ENCODE data around the gene SMARCA2.

SMARCA2 gene

DNA sequence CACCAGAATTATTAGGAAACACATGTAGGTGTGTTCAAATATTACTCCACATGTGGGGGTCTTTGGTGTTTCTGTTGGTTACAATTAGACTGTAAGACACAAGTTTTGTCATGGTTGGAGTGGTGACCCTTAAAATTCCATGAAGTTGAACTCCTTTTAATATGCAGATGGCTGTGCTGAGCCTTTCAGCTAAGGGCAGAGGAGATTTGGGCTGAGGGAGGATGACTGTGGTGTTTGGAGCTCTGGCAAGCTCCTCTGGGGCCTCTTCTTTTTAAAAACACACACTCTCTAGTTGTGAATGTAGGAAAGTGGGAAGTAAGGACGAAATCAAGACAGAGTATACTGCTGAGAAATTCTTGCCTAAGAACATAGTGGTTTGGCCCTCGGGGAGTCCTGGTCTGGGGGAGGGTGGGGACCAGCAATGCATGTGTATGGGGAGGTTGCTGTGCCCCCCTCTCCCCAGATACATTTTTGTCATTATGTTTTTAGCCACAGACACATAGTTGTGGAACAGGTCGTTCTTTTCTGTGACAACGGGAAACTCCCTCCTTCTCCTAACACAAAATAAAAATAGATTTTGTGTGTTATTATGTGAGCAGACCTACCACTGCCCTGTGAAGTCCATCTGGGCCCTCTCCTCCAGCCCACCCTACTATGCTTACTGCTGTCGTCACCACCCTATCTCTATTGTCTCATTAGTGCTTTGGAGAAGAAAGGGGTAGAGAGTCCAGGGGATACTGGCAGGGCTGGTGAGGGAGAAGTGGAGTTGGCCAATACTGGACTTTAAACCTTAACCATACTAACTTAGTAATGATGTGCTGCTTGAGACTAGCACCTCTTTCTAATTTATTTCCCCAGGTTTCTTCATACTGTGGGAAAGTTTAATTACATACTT lies 10.0 kb downstream of the SMARCA2 start:
- WGBS (ENCODE audit: extremely low coverage, insufficient coverage, insufficient read length), result no CpG with 5 or more reads among the region's 5 CpGs
- H3K23ac ChIP-seq (ENCODE audit: low read length), result no peak overlapping the region

DNA sequence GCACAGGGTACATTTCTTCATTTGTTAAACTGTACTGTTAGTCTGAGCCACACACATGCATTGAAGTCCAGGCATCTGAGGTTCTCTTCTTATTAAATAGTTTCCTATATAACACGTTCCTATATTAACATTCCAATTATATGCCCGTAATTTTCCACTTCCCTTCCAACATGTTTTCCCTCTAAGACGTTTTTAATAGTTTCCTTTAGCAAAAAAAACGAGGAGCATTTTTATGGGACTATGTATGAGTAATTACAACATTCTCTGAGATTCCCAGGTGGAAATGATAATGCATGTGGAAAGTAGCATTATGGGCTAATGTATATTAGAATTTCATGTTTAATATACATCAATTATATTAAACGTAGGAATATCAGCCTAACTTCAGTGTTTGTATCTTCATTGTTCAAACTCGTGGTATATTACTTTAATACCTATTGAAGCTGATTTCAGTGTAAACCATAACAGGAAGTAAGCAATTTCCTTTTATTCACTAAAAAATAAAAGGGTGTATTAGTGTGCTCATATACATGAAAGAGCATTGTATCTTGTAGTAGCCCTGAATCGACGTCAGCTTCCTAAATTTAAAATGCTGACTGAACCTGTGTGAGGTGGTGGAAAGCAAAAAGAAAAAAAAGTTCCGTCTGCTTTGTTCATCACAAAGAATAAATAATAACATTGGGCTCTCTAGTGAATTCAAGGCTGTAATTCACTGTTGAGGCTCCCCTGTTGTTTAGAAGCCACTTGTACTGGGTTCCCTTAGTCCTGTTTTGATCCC lies 11.3 kb downstream of the SMARCA2 start:
- no peak for DNase-seq
- WGBS (ENCODE audit: extremely low coverage, insufficient coverage, insufficient read length), result 100% methylated on average over 3 of the region's 9 CpGs
- Histone ChIP-seq H3K27ac (ENCODE audit: low read depth, low read length) (no peak overlapping the region), H2AK5ac (ENCODE audit: low read length) (no peak overlapping the region), H3K23ac (ENCODE audit: low read length) (no peak overlapping the region), H4K12ac (ENCODE audit: low read depth, low read length) (no peak overlapping the region), H3K14ac (ENCODE audit: low read length) (no peak overlapping the region), H3K79me1 (ENCODE audit: low read length) (peaks cover 12% of the 10 kb centered on the region), H2BK12ac (ENCODE audit: low read length) (no peak overlapping the region), H2BK120ac (ENCODE audit: insufficient read depth, low read length, poor library complexity) (no peak overlapping the region), H3K4me1 (ENCODE audit: control insufficient read depth in 1 of 2, insufficient read depth in 2 of 2, low read length in 2 of 2) (peaks cover 24 to 35% of the 10 kb centered on the region in 2 experiments), H2AFZ (ENCODE audit: insufficient read depth, low read length, poor library complexity) (no peak overlapping the region), H3K4ac (ENCODE audit: low read depth, low read length) (peak overlapping the region; percentile 93), H3K9me3 (ENCODE audit: insufficient read depth, low read depth, low read length) (no peaks in the 10 kb centered on the region), H4K91ac (ENCODE audit: low read depth, low read length) (peak overlapping the region; percentile 43), H3K9ac (ENCODE audit: low read length) (no peak overlapping the region), H3K27me3 (ENCODE audit: insufficient read depth, low read length) (no peaks in the 10 kb centered on the region), H2BK5ac (ENCODE audit: low read depth, low read length, poor library complexity) (no peak overlapping the region), H4K8ac (ENCODE audit: low read depth, low read length) (no peak overlapping the region), H3K4me2 (ENCODE audit: low read length) (no peak overlapping the region), H3K79me2 (ENCODE audit: control insufficient read depth, insufficient read depth, low read length, poor library complexity) (peaks cover 16% of the 10 kb centered on the region), H3K4me3 (ENCODE audit: low read depth, low read length) (no peak overlapping the region), H3K18ac (ENCODE audit: low read length) (no peak overlapping the region), H3K36me3 (ENCODE audit: control insufficient read depth in 1 of 2, insufficient read depth in 2 of 2, low read length in 2 of 2) (peaks cover 2 to 8% of the 10 kb centered on the region in 2 experiments)

More for the DNA sequence above, 10.0 kb downstream of the SMARCA2 start:
- no peak overlapping the region for H3K4me3 ChIP-seq (ENCODE audit: low read depth, low read length)
- H3K27me3 ChIP-seq (ENCODE audit: insufficient read depth, low read length), result no peaks in the 10 kb centered on the region
- peak overlapping the region; percentile 36 for H3K27ac ChIP-seq (ENCODE audit: low read depth, low read length)
- H3K4me1 ChIP-seq (ENCODE audit: control insufficient read depth in 1 of 2, insufficient read depth in 2 of 2, low read length in 2 of 2), result peaks cover 24 to 35% of the 10 kb centered on the region in 2 experiments
- no peak overlapping the region for H3K4me2 ChIP-seq (ENCODE audit: low read length)
- H3K36me3 ChIP-seq (ENCODE audit: control insufficient read depth in 1 of 2, insufficient read depth in 2 of 2, low read length in 2 of 2), result peaks cover 2 to 6% of the 10 kb centered on the region in 2 experiments
- H2BK12ac ChIP-seq (ENCODE audit: low read length), result peak overlapping the region; percentile 65
- no peak overlapping the region for H3K14ac ChIP-seq (ENCODE audit: low read length)
- H2AK5ac ChIP-seq (ENCODE audit: low read length), result peak overlapping the region; percentile 96
- no peak overlapping the region for H2BK120ac ChIP-seq (ENCODE audit: insufficient read depth, low read length, poor library complexity)
- no peak overlapping the region for H2BK5ac ChIP-seq (ENCODE audit: low read depth, low read length, poor library complexity)
- no peak for DNase-seq
- H4K91ac ChIP-seq (ENCODE audit: low read depth, low read length), result no peak overlapping the region
- peak overlapping the region; percentile 97 for H3K4ac ChIP-seq (ENCODE audit: low read depth, low read length)
- no peak overlapping the region for H2AFZ ChIP-seq (ENCODE audit: insufficient read depth, low read length, poor library complexity)
- H4K12ac ChIP-seq (ENCODE audit: low read depth, low read length), result no peak overlapping the region
- peak overlapping the region; percentile 77 for H4K8ac ChIP-seq (ENCODE audit: low read depth, low read length)
- peaks cover 16% of the 10 kb centered on the region for H3K79me2 ChIP-seq (ENCODE audit: control insufficient read depth, insufficient read depth, low read length, poor library complexity)
- peaks cover 12% of the 10 kb centered on the region for H3K79me1 ChIP-seq (ENCODE audit: low read length)
- H3K9ac ChIP-seq (ENCODE audit: low read length), result no peak overlapping the region
- H3K18ac ChIP-seq (ENCODE audit: low read length), result peak overlapping the region; percentile 88
- no peaks in the 10 kb centered on the region for H3K9me3 ChIP-seq (ENCODE audit: insufficient read depth, low read depth, low read length)

DNA sequence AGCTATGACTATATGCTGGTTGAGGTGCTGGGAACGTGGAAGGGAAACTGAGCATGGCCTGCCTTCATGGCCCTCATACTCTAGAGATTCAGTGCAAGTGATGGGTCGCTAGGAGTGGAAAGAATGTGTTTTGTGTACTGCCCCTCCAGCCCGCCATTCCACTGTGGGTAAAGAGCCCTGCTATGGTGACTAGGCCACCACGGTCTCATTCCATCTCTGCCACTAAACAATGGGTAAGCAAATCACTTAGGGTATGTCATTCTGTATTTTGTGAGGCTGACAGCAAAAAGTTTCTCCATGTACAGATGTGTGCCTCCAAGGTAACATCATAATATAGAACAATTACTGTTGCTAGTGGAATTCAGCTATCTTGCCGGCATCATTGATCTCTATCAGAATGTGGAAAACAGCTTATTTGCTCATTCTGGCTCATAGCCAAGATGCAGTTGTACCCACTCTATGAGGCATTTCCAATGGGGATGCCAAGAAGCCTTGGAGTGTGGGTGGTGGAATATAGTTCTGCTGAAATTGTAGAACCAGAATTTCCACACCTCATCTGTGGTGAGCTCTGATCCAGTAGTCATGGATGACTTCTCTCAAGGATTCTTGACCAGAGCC lies 12.5 kb downstream of the SMARCA2 start:
- Histone ChIP-seq H3K4ac (ENCODE audit: low read depth, low read length) (peak overlapping the region; percentile 67), H3K14ac (ENCODE audit: low read length) (no peak overlapping the region), H3K23ac (ENCODE audit: low read length) (no peak overlapping the region), H4K8ac (ENCODE audit: low read depth, low read length) (no peak overlapping the region), H3K4me1 (ENCODE audit: control insufficient read depth in 1 of 2, insufficient read depth in 2 of 2, low read length in 2 of 2) (peaks cover 21 to 32% of the 10 kb centered on the region in 2 experiments), H2BK5ac (ENCODE audit: low read depth, low read length, poor library complexity) (no peak overlapping the region), H3K18ac (ENCODE audit: low read length) (no peak overlapping the region), H3K9ac (ENCODE audit: low read length) (no peak overlapping the region), H3K79me2 (ENCODE audit: control insufficient read depth, insufficient read depth, low read length, poor library complexity) (peaks cover 15% of the 10 kb centered on the region), H3K9me3 (ENCODE audit: insufficient read depth, low read depth, low read length) (no peaks in the 10 kb centered on the region), H3K4me3 (ENCODE audit: low read depth, low read length) (no peak overlapping the region), H4K12ac (ENCODE audit: low read depth, low read length) (no peak overlapping the region), H4K91ac (ENCODE audit: low read depth, low read length) (no peak overlapping the region), H2AK5ac (ENCODE audit: low read length) (no peak overlapping the region), H3K27me3 (ENCODE audit: insufficient read depth, low read length) (no peaks in the 10 kb centered on the region), H3K27ac (ENCODE audit: low read depth, low read length) (no peak overlapping the region), H2BK12ac (ENCODE audit: low read length) (no peak overlapping the region), H3K79me1 (ENCODE audit: low read length) (peaks cover 12% of the 10 kb centered on the region), H2AFZ (ENCODE audit: insufficient read depth, low read length, poor library complexity) (no peak overlapping the region), H3K4me2 (ENCODE audit: low read length) (no peak overlapping the region), H3K36me3 (ENCODE audit: control insufficient read depth in 1 of 2, insufficient read depth in 2 of 2, low read length in 2 of 2) (peaks cover 2 to 12% of the 10 kb centered on the region in 2 experiments), H2BK120ac (ENCODE audit: insufficient read depth, low read length, poor library complexity) (no peak overlapping the region)
- no CpG with 5 or more reads among the region's 5 CpGs for WGBS (ENCODE audit: extremely low coverage, insufficient coverage, insufficient read length)
- DNase-seq, result peak; percentile 69 to 93

DNA sequence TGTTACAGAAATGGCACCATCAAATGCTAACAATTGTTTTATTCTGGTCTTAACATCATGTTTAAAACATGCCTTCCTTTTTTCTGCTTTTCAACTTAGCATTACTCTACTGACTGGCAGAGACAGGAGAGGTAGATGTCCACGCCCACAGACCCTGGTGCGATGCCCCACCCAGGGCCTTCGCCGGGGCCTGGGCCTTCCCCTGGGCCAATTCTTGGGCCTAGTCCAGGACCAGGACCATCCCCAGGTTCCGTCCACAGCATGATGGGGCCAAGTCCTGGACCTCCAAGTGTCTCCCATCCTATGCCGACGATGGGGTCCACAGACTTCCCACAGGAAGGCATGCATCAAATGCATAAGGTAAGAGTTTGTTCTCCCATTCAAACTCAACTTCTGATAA lies 13.7 kb downstream of the SMARCA2 start:
- H3K79me1 ChIP-seq (ENCODE audit: low read length), result peaks cover 6% of the 10 kb centered on the region
- H3K79me2 ChIP-seq (ENCODE audit: control insufficient read depth, insufficient read depth, low read length, poor library complexity), result peaks cover 12% of the 10 kb centered on the region
- H3K4ac ChIP-seq (ENCODE audit: low read depth, low read length), result peak overlapping the region; percentile 53
- H3K9ac ChIP-seq (ENCODE audit: low read length), result no peak overlapping the region
- no CpG with 5 or more reads among the region's 7 CpGs for WGBS (ENCODE audit: extremely low coverage, insufficient coverage, insufficient read length)
- no peak for DNase-seq
- peaks cover 7 to 21% of the 10 kb centered on the region in 2 experiments for H3K36me3 ChIP-seq (ENCODE audit: control insufficient read depth in 1 of 2, insufficient read depth in 2 of 2, low read length in 2 of 2)
- H2BK12ac ChIP-seq (ENCODE audit: low read length), result no peak overlapping the region
- no peak overlapping the region for H2AFZ ChIP-seq (ENCODE audit: insufficient read depth, low read length, poor library complexity)
- H3K4me1 ChIP-seq (ENCODE audit: control insufficient read depth in 1 of 2, insufficient read depth in 2 of 2, low read length in 2 of 2), result peaks cover 16 to 25% of the 10 kb centered on the region in 2 experiments
- H3K23ac ChIP-seq (ENCODE audit: low read length), result no peak overlapping the region
- no peak overlapping the region for H2BK5ac ChIP-seq (ENCODE audit: low read depth, low read length, poor library complexity)
- H2AK5ac ChIP-seq (ENCODE audit: low read length), result no peak overlapping the region
- H4K8ac ChIP-seq (ENCODE audit: low read depth, low read length), result no peak overlapping the region
- H3K4me2 ChIP-seq (ENCODE audit: low read length), result no peak overlapping the region
- no peak overlapping the region for H3K27ac ChIP-seq (ENCODE audit: low read depth, low read length)
- H3K9me3 ChIP-seq (ENCODE audit: insufficient read depth, low read depth, low read length), result no peaks in the 10 kb centered on the region
- H3K14ac ChIP-seq (ENCODE audit: low read length), result no peak overlapping the region
- no peak overlapping the region for H3K18ac ChIP-seq (ENCODE audit: low read length)
- H4K91ac ChIP-seq (ENCODE audit: low read depth, low read length), result no peak overlapping the region
- H3K4me3 ChIP-seq (ENCODE audit: low read depth, low read length), result no peak overlapping the region
- no peak overlapping the region for H4K12ac ChIP-seq (ENCODE audit: low read depth, low read length)
- H2BK120ac ChIP-seq (ENCODE audit: insufficient read depth, low read length, poor library complexity), result no peak overlapping the region
- H3K27me3 ChIP-seq (ENCODE audit: insufficient read depth, low read length), result no peaks in the 10 kb centered on the region
